HG02642 (cell line): ENCODE data around the gene SLC9A2.

Source experiments
- ATAC-seq: cut with Tn5 transposase; IDR thresholded peaks from one replicate; pipeline ENCODE4 v1.9.1; 2021; ENCODE audit warnings: mild to moderate bottlenecking; ENCODE audit not compliant: unreplicated experiment, poor library complexity

Gene SLC9A2

DNA sequence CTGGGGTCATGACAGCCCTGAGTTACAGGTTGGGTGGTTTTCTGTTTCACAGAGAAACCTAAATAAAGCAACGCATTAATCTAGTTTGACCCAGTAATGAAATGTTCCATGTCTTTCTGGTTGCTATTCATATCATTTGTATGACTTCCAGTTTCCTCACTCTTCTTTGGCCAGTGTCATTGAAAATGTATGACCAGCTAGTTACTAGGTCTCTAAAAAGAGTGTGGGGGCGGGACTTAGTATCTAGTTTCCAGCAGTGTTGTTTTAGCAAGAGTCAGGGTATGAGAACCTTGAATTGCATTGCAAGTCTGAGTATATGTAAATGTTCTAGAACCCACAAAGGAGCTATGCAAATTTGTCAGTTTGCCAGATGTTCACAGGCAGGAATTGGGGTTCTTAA lies 47.7 kb downstream of the SLC9A2 start:
- no peak for ATAC-seq

DNA sequence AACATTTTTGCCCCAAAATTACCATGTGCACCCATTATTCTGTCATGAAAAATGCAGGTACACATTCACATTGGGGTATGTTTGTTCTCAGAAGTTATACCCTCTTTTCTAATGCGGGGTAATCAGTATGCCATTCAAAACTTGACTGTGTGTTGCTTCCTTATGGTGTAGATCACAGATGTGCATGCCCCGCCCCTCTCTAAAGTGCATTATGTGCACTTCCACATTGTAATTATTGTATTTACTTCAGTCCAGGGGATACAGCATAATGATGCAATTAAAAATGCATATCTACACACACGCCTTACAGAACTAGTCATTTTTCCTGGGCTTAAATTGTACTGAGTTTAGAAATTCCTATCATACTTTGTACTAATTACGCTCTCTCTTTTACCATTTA lies 48.8 kb downstream of the SLC9A2 start:
- ATAC-seq, result no peak

DNA sequence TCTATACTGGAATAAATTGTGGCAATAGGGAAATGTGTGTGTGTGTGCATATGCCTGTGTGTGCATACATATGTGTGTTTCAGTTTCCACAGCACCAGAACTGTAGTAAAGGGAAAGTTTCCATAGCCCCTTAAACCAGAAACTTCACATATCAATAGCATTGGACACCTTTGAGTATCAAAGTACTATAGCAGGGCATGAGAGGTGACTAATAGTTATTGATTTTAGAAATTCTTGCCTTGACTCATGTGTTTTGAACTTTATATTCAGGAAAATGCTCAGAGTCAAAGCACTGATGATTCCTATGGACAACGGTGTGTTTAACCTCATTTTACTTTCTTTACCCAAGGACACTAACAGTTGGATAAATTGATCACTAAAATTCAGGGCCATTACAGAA lies 50.0 kb downstream of the SLC9A2 start:
- no peak for ATAC-seq

DNA sequence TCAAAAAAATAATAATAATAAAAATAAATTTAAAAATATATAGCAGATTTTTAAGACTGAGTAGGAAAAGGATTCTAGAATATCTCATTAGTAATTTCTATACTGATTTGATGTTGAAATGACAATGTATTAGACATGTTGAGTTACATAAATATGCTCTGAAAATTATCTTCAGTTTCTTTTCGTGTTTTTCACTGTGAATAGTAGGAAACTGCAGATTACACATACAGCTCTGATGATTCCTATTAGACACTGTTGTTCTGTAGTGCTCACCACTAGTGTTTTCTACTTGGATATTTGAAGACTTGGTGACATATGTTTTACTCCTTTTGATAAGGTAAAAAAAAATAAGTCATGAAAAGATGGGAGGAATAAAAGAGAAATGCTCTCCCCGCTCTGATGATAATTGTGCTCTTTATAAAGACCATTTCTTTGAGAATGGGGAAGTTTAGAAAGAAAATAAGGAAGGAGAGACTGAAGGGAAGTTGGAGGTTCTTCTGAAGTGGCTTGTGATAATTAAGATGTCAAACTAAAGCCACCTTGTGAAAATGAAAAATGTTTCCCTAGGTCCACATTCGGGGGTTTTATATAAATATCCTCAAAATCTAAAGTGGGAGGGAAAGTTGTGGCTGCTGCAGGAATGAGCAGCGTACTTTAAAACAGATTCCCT lies 52.9 kb downstream of the SLC9A2 start:
- ATAC-seq, result no peak

DNA sequence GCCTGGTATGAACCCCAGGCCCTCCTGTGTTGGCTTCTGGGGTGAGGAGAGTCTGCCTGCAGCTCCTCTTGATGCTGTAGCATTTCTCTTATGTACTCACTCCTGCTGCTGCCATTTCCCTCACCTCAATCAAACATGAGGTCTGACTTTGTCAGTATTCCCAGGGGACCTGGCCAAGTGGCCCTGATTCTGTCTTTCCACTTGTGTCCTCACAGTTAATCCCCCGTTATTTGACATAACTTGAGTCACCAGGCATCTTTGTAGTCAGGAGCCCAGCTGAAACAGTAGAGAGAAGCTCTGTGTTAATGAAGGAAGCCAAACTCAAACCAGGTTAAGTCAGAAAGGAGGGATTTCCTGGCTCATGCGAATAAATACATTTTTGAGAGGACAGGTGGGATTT lies 55.0 kb downstream of the SLC9A2 start:
- ATAC-seq, result no peak

DNA sequence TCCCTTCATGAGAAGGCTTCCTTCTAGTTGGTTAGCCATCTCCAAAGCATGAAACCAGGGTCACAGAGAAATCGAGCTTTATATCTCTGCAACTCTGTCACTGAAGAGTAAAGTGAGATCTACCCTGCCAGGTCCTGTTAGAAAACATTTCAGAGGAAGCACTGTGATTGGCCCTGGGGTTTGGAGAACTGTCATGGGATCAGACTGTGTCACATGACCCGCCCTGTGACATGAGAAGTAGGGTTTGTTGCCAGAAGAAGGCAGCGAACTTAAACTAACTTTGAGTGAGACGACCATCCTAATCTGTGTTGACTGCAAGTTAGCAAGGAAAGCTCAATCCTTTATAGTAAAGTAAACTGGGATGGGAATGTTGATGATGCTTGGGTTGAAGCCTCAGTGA lies 55.5 kb downstream of the SLC9A2 start:
- no peak for ATAC-seq

DNA sequence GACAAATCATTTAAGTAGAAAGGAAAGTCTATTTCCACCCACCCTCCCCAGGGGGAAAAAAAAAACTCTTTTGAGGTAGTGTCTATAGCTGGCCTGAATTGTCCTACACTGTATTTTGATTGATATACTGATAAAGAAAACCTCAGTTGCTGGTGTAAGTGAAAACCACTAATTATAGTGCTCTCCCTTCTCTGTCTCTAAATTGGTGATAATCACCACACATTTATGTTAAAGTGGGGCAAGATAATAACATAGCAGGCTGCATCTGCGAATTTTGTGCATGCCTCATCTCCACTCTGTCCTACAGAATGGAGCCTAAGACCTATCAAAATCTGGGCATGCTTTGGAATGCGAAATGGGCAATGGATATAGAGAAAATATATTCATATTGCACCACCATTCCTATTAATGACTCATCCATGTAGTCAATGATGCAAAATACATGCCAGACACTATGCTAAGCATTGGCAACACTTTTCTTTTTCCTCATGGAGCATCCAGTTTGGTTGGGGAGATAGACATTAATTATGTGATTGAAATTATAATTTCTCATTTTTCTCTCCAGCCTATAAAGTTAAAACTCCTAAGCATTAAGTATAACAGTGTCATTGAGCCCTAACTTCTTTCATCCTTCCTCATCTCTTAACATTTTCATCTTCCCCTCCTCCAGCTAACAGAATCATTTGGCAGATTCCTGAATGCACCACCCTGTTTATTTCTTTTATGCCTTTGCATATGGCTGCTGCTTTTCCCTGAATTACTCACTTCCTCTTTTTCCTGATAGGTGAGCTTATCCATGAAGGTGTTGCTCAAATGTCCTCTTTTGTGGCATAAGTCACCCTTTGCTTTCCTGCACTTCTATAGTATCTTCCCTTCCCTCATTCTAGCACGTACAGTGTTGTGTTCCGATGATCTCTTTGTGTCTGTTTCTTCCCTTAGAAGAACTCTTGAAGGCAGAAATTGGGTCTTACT lies 58.2 kb downstream of the SLC9A2 start:
- no peak for ATAC-seq

DNA sequence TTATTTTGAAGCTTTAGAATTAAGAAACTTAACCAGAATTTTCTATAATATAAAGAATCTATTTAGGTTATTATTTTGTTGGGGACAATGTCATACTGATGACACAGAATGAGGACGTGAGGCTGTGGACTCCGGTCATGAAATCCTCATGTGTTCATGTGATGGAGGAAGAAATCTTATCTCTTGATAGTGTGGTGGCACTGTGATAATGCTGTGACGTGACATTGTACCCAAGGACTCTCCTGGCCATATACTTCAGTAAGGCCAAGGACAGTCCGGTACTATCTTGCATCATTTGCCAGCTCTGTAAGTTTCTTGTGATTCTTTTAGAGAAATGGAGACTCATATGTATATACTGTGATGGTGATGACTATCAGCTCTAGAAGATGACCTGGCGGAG lies 59.1 kb downstream of the SLC9A2 start:
- ATAC-seq, result no peak

DNA sequence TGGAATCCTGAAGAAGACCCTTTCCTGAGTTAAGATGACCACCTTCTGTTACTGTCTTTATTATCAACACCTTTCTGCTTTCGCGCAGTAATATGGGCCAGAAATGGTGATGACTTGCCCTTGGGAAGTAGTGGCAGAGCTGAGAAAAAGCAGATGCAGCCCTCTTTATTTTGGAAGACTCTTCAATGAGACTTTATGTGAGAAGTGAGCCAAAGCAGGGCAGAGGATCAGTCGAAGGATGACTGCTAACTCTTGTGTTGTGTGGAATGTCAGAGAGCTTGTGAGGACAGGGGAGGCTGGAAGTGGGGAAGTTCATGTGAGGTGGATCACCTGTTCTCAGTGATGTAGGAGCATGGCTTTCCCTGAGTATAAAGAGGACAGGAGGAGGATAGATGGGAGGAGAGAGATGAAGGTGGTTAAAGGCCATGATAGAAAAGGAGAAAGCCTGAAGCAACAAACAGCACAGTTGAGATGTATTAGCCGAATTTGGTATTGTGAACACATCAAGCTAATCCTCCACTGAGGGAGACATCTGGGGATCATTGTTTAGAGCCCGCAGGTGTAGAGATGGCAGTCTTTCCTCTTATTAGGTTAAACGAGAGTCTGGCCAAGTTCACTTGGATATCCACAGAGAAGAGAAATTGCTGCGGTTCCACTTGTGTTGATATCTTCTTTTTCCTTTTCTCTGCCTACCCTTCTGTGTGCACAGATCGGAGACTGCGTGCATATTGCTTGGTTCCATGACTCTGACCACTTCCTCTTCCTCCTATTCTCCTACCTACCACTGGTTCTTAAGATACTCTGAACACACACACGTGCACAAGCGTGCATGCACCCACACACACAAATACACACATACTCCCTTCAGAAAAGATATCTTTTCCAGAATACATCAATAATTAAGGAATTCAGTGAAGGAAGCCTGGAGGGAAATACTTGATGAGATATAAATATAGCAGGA lies 67.4 kb downstream of the SLC9A2 start:
- no peak for ATAC-seq

DNA sequence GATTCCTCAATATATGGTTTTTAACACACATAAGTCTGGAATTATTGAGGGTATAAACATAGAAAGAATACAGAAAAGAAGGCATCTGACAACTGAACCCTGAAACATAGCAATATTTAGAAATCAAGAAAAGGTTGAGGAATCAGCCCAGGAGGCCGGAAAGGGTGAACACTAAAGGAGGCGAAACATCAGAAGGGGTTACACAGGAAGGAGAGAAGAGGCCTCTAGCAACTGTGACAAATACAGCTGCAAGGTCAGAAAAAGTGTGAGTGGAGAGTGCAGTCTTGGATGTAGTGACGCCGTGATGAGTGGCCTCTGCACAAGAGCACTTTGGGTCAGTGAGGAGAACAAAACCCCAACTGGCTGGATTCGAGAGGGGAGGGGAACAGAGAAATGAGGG lies 70.7 kb downstream of the SLC9A2 start:
- no peak for ATAC-seq

DNA sequence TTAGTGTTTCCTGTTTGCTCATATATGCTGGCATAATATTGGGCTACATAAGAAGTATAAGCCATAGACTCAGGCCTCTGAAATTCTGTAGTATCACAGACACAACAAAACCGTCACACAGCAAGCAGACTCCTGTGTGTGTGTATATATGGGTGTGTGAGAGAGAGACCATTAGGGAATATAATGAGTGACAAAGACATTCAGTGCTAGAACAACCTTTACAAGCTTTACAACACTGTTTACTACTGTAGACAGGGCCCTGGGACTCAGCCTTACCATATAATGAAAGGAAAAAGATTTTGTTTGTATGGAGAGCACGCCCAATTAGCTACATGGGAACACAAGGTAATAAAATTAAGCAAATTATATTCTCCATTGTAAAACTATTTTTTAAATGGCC lies 77.1 kb downstream of the SLC9A2 start:
- no peak for ATAC-seq

DNA sequence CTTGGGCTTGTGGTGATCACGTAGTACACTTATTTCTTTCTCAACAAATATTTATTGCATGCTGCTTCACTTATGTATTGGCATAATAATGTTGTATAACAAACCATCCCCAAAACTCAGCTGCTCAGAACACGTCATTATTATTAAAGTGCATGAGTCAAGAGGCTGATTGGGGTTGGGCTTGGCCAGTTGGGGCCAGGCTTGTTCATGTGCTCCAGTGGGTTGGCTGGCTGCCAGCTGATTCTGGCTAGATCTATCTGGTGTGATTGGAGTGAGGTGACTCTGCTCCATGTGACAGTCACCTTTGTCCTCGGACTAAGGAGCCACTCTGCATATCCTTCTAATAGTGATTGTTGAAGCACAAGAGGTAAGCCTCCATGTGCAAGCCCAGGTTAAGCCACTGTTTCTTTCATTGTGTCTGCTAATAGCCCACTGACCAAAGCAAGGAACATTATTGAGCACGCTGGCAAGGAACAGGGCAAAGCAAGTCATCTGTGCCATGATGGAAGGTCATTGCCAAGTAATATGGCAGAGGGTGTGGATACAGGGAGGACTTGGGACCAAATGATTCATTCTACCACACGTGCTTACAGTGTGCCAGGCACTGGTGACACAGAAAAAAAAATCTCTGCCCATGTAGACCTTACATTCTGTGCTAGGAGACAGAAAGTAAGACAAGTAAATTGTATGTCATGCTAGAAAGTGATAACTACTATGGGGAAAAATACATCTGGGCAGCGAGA lies 79.2 kb downstream of the SLC9A2 start:
- no peak for ATAC-seq

DNA sequence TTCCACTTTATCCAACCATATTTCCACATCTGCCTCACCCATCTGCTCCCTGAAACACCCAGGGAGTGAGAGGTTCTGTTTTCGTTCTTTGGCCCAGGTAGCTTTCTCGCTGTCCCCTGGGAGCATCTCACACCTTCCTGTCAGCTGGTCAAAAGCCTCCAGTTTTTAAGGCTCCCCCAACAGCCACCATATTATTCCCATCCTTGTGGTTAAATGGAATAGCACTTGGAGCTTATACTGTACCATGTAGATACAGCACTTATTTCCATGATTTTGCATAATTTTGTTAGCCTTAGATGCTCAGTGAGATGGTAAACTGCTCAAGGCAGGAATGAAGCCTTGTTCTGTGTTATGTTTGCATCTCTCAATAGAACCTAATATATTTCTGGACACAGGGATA lies 84.0 kb downstream of the SLC9A2 start:
- no peak for ATAC-seq

DNA sequence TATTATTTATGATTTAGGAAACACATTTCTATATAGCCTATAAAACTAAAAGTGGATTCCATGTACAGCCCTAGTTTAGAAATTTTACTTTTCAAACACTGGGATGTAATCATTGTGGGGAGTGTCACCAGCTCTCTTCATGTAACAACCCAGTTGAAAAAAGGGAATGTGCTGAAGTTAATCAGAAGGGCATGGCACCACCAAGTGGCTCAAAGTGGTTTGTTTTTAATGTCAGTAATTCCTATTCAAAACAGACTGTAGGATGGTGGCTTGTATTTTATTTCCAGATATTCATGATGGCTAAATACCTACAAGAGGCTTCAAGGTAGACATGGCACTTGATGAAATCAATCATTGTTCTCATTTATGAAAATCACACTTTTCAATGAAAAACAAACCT lies 84.4 kb downstream of the SLC9A2 start:
- no peak for ATAC-seq

DNA sequence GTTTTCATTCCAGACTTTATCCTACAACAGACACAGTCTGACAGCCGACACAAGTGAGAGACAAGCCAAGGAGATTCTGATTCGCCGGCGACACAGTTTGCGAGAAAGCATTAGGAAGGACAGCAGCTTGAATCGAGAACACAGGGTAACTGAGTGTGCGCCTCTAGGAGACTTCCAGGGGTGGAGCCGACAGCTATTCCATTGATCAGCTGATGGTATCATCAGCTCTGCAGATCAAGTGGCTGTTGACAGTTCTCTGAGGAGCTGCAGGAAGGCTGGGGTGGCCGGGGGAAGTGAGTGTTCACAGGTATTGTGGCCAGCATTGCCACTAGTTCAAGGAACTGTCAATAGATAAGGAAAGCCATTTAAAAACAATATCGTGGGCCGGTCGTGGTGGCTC lies 85.2 kb downstream of the SLC9A2 start:
- ATAC-seq, result no peak

DNA sequence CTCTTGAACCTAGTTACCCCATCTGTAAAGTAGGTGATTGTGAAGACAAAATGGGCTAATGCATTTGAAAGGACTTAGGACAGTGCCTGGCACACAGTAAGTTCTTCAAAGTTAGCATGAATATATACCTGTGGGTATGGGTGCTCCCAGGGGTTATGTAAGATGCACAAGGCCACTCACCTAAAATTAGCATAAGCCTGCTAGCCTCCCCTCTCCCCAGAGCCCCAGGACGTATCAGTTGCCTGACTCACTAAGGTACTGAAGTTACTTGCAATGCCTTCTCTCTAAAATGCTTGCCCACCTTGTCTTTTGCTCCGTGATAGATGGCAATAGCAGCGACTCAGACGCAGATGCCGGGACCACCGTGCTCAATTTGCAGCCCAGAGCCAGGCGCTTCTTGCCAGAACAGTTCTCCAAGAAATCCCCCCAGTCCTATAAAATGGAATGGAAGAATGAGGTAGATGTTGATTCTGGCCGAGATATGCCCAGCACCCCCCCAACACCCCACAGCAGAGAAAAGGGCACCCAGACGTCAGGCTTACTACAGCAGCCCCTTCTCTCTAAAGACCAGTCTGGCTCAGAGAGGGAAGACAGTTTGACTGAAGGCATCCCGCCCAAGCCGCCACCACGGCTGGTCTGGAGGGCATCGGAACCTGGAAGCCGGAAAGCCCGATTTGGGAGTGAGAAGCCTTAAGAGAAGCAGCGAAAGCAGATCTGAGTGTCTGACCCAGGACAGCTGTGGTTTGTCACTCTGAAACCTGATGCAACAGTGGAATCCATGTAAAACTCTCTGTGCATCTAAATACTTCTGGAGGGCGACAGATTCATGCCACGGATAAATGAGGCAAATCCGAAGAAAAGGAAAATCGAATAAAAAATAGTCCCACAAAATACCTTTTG lies 88.7 kb downstream of the SLC9A2 start:
- ATAC-seq, result no peak

DNA sequence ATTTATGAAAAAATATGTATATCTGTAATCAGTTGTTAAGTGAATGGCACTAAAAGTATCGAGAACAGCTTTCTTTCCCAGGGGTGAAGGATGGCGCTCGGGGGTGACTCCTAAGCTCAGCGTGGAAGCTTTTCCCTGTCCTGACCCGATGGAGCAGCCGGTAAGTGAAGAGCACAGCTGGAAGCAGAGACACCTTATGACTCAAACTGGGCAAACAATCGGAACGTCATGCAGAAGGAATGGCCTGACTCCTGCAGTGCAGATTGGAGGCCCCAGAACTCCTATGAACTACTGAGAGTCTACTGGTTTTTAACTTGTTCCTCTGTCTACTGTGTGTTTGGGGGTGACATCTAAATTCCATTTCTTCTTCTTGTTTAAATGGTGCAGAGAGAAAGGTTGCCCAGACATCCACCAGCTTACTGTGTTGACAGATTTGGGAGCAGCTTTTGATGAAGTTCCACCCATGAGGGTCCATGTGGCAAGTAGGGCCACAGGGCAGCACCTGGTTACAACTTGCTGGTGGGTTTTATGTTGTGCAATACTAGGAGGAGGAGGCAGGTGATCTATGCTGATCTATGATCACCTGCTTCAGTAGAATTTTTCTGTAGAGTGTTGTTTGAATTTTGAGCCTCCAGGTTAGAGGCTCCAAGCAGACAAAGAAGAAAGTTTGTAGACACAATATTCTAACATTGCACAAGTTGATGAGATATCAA lies 89.7 kb downstream of the SLC9A2 start:
- ATAC-seq, result no peak

DNA sequence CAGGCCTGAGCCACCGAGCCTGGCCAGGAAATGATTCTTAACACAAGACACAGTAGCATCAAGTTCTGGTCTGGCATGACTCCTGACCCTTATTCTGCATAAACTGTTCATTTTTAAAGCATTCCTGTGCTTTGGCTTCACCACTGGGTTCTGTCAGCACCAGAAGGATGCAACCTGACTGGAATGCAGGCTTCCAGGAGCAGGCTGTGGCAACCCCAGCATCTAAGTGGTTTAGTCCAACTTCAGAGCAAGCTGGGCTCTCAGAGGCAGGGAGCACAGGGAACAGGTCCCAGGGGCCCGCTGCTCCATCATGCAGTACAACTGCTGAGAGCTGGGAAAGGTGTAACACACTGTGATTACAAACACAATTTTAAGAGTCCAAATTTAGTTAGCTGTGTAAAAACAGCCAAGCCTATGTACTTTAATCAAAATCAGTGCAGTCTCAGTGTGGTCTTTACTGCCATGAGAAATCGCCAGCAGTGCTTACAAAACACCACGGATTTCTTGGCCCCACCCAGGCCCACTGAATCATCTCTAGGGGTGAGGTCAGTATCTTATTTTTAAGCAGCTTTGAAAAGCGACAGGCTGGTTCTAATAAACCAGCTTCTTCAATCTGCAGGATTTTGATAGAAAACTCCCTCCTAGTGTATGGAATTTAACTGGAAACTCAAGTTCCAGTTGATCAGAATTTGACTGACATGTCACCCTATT lies 98.1 kb downstream of the SLC9A2 start:
- ATAC-seq, result no peak
